Activated CD8-positive, alpha-beta memory T cell treated with anti-CD3 and anti-CD28 coated beads for 4 hours (primary cell): ENCODE data around the gene BPGM.

Experiments used
- DNase-seq, 2 donors: peaks; one replicate each; pipeline ENCODE4 v3.0.0-alpha.2; 2020; ENCODE audit warnings: low read depth in 2 of 2

The BPGM gene

DNA sequence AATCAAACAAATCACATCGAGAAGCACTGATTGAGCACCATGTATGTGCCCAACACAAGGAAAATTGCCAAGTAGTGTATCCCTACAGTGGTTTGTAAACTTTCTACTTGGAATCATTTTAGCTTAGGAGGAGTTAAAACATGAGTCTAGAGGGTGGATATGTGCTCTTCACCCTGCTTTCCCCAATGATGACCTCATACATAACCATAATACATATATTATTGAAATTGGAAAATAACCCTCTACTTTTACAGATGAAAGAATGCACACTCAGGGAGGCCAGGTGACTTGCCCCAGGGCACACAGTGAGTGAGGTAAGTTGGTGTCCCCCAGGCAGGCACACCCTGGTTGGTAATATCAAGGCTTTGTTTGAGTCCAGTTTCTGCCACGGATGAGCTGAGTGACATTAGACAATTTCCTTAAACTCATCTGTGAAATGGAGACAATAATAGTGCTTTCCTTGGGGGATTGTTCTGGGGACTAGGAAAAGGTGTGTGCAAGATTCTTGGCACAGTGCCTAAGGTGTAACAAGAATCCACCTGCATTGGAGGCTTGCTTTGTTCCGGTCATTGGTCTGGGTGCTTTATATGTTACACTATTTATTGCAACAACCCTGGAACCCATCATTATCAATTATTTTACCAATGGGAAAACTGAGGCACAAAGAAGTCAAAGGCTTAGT lies 50.7 kb downstream of the BPGM start:
- no peak for DNase-seq

DNA sequence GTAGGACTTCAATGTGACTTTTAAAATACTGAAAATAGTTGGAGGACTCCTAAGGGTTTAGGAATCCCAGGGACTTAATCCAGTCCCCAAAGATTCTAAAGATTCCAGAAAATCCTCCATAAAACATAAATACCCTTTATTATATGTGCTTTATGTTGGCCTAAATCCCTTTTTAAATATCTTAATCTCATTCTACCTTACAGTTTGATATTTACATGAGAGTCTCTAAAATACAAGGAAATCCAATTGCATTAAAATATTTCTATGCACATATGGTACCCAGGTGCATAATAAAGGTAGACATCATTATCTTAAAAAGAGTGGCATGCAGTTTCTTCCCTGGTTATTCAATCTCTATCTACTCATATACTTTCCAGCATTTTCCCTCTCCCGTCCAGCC lies 51.8 kb downstream of the BPGM start:
- no peak for DNase-seq

DNA sequence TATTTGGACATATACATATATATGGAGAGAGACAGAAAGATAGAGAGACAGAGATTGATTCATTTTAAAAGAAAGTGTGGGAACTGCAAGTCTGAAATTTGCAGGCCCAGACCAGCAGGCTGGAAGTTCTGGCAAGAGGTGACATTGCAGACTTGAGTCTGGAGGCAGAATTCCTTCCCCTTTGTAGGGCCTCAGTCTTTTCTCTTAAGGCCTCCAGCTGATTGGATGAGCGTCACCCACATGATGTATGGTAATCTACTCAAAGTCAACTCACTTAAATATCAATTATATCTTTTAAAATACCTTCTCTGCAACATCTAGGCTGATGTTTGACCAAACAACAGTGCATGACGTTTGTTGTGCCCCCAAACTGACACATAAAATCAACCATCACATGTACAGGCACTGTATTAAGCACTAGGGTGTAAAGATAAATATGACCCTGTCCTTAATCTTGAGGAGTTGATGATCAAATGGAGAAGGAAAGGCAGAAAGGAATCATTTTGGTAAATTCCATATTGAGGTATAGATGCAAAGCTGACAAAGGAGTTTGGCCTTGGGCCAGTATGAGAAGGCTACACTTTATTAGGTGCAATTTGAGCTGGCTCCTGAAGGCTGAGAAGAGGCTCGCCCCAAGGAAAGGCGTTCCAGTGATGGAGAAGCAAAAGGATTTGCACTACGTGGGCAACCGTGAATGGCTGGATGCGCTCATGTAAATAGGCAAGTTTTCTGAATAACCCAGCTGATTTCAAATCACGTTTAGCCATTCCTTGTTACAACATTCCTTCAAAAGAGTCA lies 52.6 kb downstream of the BPGM start:
- DNase-seq, result no peak

DNA sequence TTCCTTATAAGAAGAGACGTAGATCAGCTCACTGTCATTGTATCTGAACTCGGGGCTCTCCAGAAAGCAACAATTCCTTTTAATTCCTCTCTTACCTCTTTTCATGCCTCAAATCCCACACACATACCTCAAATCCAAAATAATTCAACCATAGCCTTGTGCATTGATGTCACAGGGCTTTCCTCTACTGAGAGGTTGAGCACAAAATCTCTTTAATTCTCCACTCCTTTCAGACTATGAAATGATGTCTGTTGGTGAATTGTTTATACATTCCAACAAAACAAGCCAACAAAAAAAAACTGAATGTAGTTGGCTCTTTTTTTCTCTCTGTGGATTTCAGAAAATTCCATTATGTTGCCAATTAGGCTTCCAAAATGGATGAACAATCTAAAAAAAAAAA lies 53.2 kb downstream of the BPGM start:
- no peak for DNase-seq

DNA sequence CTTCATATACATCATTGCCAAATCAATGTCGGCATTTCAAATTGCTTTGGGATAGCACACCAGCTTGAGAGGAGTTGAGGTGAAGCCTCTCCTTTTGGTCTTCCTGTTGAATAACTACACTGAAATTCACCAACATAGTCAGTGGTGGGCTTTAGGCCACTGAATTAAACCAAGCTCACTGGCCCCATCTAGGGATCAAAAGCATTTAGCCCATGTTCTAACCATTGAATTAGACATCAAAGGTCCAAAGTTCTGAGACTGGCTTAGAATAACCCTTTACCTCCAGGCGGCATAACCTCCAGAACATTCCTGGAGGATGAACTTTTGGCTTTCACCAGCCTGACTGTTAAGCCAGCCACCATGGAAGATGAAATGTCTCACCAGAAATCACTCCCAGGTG lies 54.6 kb downstream of the BPGM start:
- DNase-seq, result no peak

DNA sequence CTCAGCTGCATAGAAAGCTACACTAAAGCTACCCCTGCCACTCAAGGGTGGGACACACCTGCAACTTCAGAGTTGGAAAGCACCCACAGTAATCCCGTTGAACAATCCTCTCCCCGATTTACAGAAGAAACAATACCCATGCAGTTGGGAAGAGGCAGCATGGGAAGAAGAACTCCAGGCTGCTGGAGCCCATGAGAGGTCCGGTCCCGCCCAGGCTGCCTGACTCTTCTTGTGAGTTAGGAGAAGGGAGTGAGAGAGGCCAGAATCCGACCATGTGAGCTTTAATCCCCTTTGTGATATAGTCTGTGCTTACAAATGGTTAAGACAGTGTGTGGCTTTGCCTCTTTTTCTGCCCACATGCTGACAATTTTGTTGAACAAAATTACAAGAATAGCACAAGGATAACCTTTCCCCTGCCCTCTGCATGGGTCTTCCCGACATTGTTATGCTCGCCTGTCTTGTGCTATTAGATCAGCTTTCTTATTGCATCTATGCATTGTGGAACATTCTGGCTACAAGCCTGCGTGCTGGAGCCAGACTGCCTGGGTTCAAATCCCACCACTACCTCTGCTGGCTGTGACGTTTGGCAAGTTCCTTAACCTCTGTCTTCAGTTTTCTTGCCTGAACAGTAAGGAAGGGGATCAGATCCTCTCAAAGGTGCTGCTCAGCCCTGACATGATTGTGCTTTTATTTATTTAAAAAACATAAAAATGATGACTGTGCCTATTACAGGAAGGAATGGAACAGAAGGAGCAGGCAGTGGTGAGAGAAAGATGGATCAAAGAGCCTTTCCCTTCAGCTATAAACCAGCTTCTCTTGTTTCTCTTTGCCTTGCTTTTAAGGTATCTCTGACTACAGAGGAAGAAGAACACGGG lies 56.0 kb downstream of the BPGM start:
- DNase-seq, result no peak

DNA sequence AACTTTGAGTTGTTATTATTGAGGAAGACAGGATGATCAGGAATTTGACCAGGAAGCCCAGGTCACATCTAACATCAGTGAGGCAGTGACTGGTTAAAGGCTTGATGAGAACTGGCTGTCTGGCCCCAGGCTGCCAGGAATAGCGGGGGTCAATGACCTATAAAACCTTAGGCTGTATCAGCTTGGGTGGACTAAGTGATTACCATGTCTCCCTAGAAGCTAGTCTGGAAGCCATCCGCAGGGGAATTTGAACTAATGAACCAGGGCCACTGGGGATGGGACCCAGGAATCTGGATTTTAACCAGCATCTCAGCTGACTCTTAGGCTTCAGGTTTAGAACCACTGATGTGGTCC lies 56.6 kb downstream of the BPGM start:
- DNase-seq, result no peak

DNA sequence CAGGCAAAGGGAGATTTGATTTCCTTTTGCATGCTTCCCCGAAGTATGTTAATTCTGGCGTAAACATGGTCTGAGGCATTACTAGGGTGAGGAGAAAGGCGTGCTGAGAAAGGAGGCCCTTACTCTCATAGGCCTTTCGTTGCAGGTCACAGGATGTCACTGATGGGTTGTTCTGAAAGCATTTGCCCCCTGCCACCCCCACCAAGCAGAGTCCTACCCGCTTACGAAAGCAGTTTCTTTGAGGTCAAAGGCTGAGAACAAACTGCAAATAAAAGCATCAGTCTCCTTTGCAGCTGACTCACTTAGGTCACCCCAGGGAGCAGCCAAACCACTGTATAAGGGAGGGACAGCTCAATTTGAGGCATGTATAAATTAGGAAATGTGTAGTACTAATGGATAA lies 57.1 kb downstream of the BPGM start:
- DNase-seq, result no peak

DNA sequence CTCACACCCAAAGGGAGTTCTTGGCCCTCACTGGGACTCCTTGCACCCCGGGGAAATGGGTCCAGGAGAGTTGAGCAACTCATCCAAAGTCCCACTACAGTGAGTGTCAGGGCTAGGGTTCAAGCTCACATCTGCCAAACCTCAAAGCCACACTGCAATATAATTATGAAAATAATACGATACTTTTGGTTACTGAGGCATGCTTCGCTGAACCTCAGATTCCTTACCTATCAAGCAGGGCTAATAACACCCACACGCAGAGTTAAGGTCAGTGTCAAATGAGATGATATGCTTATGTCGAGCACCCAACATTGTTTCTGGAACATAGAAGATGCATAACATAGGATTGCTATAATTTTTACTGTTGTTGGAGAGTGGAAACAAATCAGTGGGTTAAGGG lies 58.2 kb downstream of the BPGM start:
- no peak for DNase-seq

DNA sequence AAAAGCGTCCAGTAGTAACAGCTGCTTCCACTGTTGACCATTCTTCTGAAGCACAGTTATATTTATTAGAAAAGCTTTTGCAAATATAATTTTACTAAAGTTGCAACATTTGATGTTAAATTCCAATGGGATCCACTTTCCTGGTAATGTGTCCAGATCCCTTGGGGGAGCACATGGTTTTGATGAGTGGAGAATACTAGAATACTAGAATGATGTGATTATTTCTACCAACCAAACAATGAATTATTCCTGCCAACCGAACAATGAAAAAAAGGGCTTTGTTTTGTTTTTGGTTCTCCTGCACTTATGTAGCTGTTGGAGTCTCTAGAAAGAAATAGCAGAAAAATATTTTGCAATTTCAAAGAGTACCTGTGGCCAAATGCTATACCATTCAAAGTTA lies 59.1 kb downstream of the BPGM start:
- no peak for DNase-seq

DNA sequence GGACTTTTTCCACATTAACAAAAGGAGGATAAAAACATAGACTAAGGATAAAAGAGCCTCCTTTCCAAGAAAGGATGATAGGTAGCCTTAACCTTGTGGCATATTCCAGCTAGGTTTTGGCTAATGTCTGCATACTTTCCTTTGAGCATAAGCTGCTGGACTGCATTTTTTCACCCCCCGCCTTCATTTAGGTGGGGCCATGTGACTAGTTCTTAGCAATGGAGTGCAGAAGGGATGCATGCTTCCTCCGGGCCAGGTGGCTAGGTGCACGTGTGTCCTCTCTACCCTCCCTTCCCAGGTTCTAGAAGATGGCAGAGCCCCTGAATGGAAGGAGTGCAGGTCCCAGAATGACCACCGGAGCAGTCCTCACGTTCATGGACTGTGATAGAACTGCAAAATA lies 59.8 kb downstream of the BPGM start:
- no peak for DNase-seq

DNA sequence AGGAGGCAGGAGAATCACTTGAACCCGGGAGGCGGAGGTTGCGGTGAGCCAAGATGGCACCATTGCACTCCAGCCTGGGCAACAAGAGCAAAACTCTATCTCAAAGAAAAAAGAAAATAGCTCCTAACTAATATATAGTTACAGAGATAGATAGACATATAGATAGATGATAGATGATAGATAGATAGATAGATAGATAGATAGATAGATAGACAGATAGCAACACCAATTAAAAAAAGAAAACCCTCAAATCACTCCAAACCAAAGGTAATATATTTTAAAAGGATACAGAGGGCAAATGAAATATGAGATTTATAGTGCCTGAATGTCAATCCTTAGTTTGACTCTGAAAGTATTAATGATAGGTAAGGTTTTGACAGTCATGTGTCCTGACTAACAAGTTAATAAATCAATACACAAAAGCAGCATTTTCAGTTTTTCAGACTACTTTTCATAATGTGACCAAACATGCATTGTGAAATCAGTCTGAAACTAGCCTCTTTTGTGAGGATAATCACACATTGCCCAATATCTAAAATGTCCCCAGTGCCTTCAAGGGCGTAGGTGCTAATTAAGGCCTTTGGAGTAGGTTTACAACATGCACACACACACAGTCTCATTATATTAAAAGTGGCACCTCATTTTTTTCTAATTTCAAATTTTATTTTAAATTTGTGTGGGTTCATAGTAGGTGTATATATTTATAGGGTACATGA lies 61.2 kb downstream of the BPGM start:
- no peak for DNase-seq

DNA sequence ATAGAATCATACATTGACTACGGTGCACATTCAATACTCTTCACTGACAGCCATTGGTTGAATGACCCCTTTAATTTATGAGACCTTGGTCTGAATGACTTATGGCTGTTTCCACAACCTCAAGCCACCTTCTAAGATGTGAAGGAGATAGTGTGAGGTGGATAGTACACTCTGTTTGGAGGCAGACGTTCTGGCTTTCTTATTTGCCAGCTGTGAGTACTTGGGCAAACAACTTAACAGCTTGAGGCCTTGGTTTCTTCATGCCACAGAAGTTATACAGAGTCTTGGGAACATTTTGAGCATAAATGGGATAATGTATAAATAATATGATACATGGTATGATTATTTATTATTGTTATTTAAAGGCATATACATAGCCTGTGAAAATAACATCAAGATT lies 62.0 kb downstream of the BPGM start:
- DNase-seq, result no peak

DNA sequence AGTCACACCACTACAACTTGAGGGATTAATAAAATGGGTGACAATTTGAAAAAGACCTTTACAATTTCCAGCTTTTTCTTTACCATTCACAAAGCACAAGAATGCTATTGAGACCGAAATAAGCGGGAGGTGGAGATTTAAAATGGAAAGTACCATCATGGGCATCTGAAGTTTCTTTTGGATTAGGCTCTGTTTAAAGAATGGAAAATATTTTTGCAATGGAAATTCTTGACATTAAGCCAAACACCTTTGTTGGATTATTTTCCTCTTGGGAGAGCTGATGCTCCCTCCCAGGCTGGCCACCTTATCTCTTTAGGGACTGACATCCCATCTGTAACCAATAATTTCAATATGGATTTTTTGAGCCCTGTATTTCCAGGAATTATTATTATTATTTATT lies 62.5 kb downstream of the BPGM start:
- DNase-seq, result no peak

DNA sequence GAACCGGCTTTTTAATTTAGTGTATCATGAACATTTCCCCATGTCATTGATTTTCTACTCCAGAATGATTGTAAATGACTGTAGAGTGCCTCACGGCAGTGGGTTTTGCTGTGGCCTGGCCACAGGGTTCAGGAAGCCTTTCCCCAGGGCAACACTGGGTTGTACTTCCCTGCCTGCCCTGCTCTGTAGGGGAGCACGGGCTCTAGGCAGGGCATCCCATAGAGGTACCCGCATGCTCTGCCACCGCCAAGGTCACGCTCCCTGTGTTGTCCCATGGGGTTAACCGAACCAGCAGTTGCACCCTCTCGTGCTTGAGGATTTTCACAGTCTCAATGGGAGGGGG lies 63.8 kb downstream of the BPGM start:
- DNase-seq, result no peak

DNA sequence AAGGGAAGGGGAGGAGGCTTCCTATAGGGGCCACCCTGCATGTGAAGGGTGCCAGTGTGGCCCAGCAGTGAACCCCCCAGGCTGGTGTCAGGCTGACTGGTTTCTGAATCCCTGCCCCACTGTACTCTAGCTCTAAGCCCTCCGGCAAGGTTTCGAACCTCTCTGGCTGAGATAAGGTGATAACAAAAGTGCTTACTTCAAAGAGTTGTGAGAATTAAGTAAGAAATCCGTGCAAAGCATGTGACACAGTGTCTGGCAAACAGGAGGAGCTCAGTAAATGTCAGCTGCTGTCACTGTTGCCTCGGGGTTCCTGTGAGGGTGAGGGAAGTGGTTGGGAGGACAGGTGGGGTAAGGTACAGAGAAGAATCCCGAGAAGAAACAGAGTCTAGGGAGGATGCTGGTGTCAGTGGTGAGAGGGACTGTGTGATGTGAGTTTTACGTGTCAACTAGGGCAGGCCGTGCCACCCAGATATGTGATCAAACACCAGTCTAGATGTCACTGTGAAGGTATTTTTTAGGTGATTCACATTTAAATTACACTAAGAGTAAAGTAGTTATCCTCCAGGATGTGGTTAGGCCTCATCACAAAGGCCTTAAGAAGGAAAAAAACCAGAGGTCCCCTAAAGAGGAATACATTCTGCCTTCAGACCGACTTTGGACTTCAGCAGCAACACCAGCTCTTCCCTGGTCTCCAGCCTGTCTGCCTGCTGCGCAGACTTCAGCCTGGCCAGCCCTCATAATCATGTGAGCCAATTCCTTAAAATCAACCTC lies 64.4 kb downstream of the BPGM start:
- peak in 1 of 2 donors; percentile 28 for DNase-seq

DNA sequence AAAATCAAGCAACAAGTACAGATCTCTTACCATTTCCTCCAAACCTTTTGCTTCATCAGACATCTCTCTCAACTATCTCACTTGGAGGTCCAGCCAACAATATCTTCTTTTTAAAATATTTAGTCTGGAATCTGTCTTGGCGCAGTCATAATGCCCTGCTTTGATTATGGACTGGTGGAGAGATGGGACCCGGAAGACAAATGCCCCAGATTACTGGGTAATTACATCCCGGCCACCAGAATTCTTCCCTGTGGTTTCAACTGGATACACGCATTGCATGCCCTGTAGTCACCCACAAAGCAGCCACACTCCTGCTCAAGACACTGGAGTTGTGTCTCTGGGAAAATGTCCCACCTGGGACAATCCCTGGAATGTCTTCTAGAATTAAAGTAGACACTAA lies 65.5 kb downstream of the BPGM start:
- DNase-seq, result no peak

DNA sequence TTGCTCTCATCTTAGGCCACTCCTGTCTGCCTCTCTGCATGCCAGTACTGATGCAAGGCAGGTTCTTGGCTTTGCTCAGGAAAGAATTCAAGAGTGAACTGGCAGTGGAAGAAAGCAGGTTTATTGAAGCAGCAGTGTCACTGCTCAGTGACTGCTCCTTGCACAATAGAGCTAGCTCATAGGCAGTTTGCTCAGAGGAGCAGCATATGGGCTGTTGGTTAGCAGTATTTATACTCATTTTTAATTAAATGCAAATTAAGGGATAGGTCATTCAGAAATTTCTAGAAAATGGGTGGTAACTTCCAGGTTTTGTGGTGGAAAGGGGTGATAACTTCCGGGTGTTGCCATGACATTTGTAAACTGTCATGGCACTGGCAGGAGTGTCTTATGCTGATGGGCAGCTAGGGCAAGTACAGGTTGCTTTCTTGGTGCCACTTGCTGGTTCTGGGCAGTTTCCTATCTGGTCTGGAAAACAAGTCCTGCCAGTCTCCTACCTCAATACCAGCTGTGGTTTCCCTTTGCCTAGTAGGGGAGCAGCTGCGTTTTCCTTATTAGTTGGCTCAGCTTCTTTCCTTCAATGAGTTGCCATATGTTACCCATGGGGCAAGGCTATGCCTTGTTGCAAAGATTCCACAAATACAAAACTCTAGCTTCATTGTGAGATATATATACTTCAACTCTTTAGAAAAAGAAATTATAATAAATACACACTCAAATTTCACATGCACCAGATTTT lies 68.0 kb downstream of the BPGM start:
- no peak for DNase-seq

DNA sequence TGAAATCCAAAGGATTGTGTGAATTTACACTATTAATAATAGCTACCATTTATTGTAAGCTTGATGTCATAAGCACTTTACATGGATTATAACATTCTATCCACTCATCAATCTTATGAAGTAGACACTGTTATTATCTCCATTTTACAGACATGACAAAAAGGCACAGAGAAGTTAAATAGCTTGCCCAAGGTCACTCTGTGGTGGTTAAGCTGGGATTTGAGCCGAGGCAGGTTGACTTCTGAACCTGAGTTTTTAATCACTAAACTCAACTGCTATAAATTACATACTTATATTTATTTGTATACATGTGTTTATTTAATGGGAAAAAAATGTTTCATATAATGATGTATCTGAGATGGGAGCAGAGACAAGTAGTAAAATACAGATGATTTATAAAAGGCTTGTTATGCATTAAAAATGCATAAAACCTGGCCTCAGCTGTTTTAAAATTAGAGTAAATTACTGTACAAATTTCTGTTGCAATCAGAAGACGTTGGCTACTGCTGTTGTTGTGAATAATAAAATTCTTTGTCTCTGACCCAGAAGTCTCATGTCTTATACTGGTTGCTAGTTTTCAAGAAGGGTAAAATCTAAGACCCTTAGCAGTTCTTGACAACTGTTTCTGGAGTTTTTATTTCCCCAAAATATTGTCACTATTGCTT lies 71.7 kb downstream of the BPGM start:
- DNase-seq, result no peak
